Choroid plexus epithelial cell (primary cell): Measurements from ENCODE around the gene POC1A.
A peak's percentile ranks its signal among the peaks of the same experiment; 100 is the strongest.

ENCODE experiments used
- DNase-seq: peaks from one replicate; pipeline ENCODE4 v3.0.0-alpha.2; 2010; ENCODE audit warnings: low read depth
- H3K4me3 ChIP-seq: 2 replicates; pipeline ENCODE4 v1.5.1; 2011; ENCODE audit warnings: low read depth, mild to moderate bottlenecking, control low read depth, low read length, moderate library complexity
- CTCF ChIP-seq: conservative IDR thresholded peaks from 2 replicates; pipeline ENCODE4 v1.5.1; 2011; ENCODE audit warnings: low read depth, mild to moderate bottlenecking, control low read depth, inconsistent platforms, low read length, moderate library complexity

The POC1A gene

GRCh38 chr3:52095990-52096775 is 58.0 kb downstream of the POC1A start:
- DNase-seq, result no peak
- H3K4me3 ChIP-seq, result no peak overlapping the region
- TF ChIP-seq CTCF, result no peak

GRCh38 chr3:52094571-52095485 is 59.4 kb downstream of the POC1A start:
- no peak overlapping the region for H3K4me3 ChIP-seq
- no peak for DNase-seq
- TF ChIP-seq CTCF, result no peak

GRCh38 chr3:52093756-52094545 is 60.3 kb downstream of the POC1A start:
- peak; percentile 80 for DNase-seq
- TF ChIP-seq CTCF, result no peak
- no peak overlapping the region for H3K4me3 ChIP-seq

- DNase-seq, result no peak
- no peak overlapping the region for H3K4me3 ChIP-seq
- no peak for TF ChIP-seq CTCF
Observed at GRCh38 chr3:52092891-52093290, 61.3 kb downstream of the POC1A start.

GRCh38 chr3:52092271-52092660 is 62.0 kb downstream of the POC1A start:
- no peak for DNase-seq
- no peak overlapping the region for H3K4me3 ChIP-seq
- TF ChIP-seq CTCF, result no peak

GRCh38 chr3:52091586-52092270 is 62.5 kb downstream of the POC1A start:
- no peak overlapping the region for H3K4me3 ChIP-seq
- DNase-seq, result no peak
- no peak for TF ChIP-seq CTCF
